ENCODE data around the gene ZFP90. TPM values are rescaled to one million over a fixed set of nuclear protein-coding genes. Genes with fewer than 3 reads are reported as not detected.
A peak's percentile ranks its signal among the peaks of the same experiment; 100 is the strongest.

ZFP90 gene
- total RNA-seq, 2 experiments from 2014 or later, result 27.6 to 32.6 TPM

GRCh38 chr16:68528686-68529379 is 10.3 kb upstream of the ZFP90 start:
- H3K27ac Mint-ChIP-seq, result no peak overlapping the region
- peaks cover 6% of the 10 kb centered on the region for H3K36me3 Mint-ChIP-seq (ENCODE audit: low read depth)
- ATAC-seq (peak; percentile 87), DNase-seq (peak; percentile 93)
- ChIA-PET POLR2A (interaction anchor here (0.8 to 1.5 kb wide), 4 partner anchors 8 to 255 kb away, joined by 3 to 13 read pairs (median 4); partner anchors contain the start of gene ZFP90), CTCF (interaction anchor here (0.6 to 7.6 kb wide), 36 partner anchors 8 to 760 kb away, joined by 3 to 97 read pairs (median 4); partner anchors contain the start of genes TANGO6 and ZFP90)
- TF ChIP-seq CTCF (IDR thresholded peaks at IDR 0.05), result peak; percentile 99
- peaks cover 7% of the 10 kb centered on the region for H3K9me3 Mint-ChIP-seq
- no peaks in the 10 kb centered on the region for H3K27me3 Mint-ChIP-seq
- peaks cover 15% of the 10 kb centered on the region for H3K4me1 Mint-ChIP-seq (ENCODE audit: low read depth)
- intact Hi-C loops (cut with micrococcal nuclease), result loop anchor here (2.0 to 5.0 kb wide), 2 partner anchors 64 to 173 kb away; no protein-coding TSS in a partner anchor
- H3K4me3 Mint-ChIP-seq, result peak overlapping the region; percentile 82

GRCh38 chr16:68529608-68529930 is 9.5 kb upstream of the ZFP90 start:
- ATAC-seq, result peak; percentile 40
- Mint-ChIP-seq H3K4me3 (peak overlapping the region; percentile 82), H3K36me3 (ENCODE audit: low read depth) (peaks cover 8% of the 10 kb centered on the region), H3K4me1 (ENCODE audit: low read depth) (peaks cover 15% of the 10 kb centered on the region), H3K27me3 (no peaks in the 10 kb centered on the region), H3K27ac (peak overlapping the region; percentile 74), H3K9me3 (peaks cover 8% of the 10 kb centered on the region)
- no peak for TF ChIP-seq CTCF (IDR thresholded peaks at IDR 0.05)
- intact Hi-C loops (cut with micrococcal nuclease), result loop anchor here (2.0 to 5.0 kb wide), 2 partner anchors 63 to 173 kb away; no protein-coding TSS in a partner anchor
- POLR2A ChIA-PET, result interaction anchor here (0.8 to 1.5 kb wide), 3 partner anchors 9 to 255 kb away, joined by 4 to 13 read pairs (median 5); partner anchors contain the start of gene ZFP90
- CTCF ChIA-PET, result interaction anchor here (0.6 to 7.6 kb wide), 20 partner anchors 9 to 594 kb away, joined by 3 to 97 read pairs (median 4); partner anchors contain the start of gene ZFP90
- DNase-seq, result no peak

GRCh38 chr16:68529931-68530701 is 9.0 kb upstream of the ZFP90 start:
- ChIA-PET POLR2A (interaction anchor here (1.0 to 1.3 kb wide), 3 partner anchors 9 to 10 kb away, joined by 3 to 4 read pairs (median 4); partner anchors contain the start of gene ZFP90), CTCF (interaction anchor here (0.6 to 7.6 kb wide), 11 partner anchors 9 to 593 kb away, joined by 3 to 97 read pairs (median 5); partner anchors contain the start of gene ZFP90)
- H3K27me3 Mint-ChIP-seq, result no peaks in the 10 kb centered on the region
- intact Hi-C loops (cut with micrococcal nuclease), result loop anchor here (2.0 to 5.0 kb wide), 2 partner anchors 63 to 172 kb away; no protein-coding TSS in a partner anchor
- H3K36me3 Mint-ChIP-seq (ENCODE audit: low read depth), result peaks cover 11% of the 10 kb centered on the region
- peak overlapping the region; percentile 74 for H3K27ac Mint-ChIP-seq
- H3K4me1 Mint-ChIP-seq (ENCODE audit: low read depth), result peaks cover 15% of the 10 kb centered on the region
- peak overlapping the region; percentile 82 for H3K4me3 Mint-ChIP-seq
- peak; percentile 93 for DNase-seq
- ATAC-seq, result peak; percentile 83
- H3K9me3 Mint-ChIP-seq, result peaks cover 8% of the 10 kb centered on the region
- TF ChIP-seq CTCF (IDR thresholded peaks at IDR 0.05), result no peak

GRCh38 chr16:68533937-68534336 is 5.2 kb upstream of the ZFP90 start:
- Mint-ChIP-seq H3K9me3 (peaks cover 7% of the 10 kb centered on the region), H3K27me3 (no peaks in the 10 kb centered on the region), H3K4me3 (no peak overlapping the region), H3K4me1 (ENCODE audit: low read depth) (peaks cover 15% of the 10 kb centered on the region), H3K27ac (no peak overlapping the region), H3K36me3 (ENCODE audit: low read depth) (peaks cover 14% of the 10 kb centered on the region)
- TF ChIP-seq CTCF (IDR thresholded peaks at IDR 0.05), result no peak
- intact Hi-C loops (cut with micrococcal nuclease), result no loop called here
- DNase-seq (no peak), ATAC-seq (no peak)
- ChIA-PET POLR2A (no interaction called here), CTCF (interaction anchor here (2.9 to 3.5 kb wide), 2 partner anchors 13 to 57 kb away, joined by 9 to 18 read pairs; no protein-coding TSS in a partner anchor)
